Measurements from ENCODE around the gene AGBL1.

Gene AGBL1

GRCh38 chr15:86830304-86830703 is 750.6 kb downstream of the AGBL1 start:
- H3K4me3 ChIP-seq (ENCODE audit: low read depth, low read length), result no peak overlapping the region
- TF ChIP-seq, protein P1, sequence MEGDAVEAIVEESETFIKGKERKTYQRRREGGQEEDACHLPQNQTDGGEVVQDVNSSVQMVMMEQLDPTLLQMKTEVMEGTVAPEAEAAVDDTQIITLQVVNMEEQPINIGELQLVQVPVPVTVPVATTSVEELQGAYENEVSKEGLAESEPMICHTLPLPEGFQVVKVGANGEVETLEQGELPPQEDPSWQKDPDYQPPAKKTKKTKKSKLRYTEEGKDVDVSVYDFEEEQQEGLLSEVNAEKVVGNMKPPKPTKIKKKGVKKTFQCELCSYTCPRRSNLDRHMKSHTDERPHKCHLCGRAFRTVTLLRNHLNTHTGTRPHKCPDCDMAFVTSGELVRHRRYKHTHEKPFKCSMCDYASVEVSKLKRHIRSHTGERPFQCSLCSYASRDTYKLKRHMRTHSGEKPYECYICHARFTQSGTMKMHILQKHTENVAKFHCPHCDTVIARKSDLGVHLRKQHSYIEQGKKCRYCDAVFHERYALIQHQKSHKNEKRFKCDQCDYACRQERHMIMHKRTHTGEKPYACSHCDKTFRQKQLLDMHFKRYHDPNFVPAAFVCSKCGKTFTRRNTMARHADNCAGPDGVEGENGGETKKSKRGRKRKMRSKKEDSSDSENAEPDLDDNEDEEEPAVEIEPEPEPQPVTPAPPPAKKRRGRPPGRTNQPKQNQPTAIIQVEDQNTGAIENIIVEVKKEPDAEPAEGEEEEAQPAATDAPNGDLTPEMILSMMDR (IDR thresholded peaks at IDR 0.05; ENCODE audit: control insufficient read depth, extremely low read depth, insufficient read depth), result no peak
- DNase-seq (ENCODE audit: low read depth), result no peak

- H3K4me3 ChIP-seq (ENCODE audit: low read depth, low read length), result no peak overlapping the region
- TF ChIP-seq, protein P1 (IDR thresholded peaks at IDR 0.05; ENCODE audit: control insufficient read depth, extremely low read depth, insufficient read depth), result no peak
- no peak for DNase-seq (ENCODE audit: low read depth)
Observed at GRCh38 chr15:86833595-86833994, 753.9 kb downstream of the AGBL1 start.

- no peak overlapping the region for H3K4me3 ChIP-seq (ENCODE audit: low read depth, low read length)
- DNase-seq (ENCODE audit: low read depth), result no peak
- TF ChIP-seq, protein P1 (IDR thresholded peaks at IDR 0.05; ENCODE audit: control insufficient read depth, extremely low read depth, insufficient read depth), result no peak
Observed at GRCh38 chr15:86834115-86834863, 754.6 kb downstream of the AGBL1 start.

DNA sequence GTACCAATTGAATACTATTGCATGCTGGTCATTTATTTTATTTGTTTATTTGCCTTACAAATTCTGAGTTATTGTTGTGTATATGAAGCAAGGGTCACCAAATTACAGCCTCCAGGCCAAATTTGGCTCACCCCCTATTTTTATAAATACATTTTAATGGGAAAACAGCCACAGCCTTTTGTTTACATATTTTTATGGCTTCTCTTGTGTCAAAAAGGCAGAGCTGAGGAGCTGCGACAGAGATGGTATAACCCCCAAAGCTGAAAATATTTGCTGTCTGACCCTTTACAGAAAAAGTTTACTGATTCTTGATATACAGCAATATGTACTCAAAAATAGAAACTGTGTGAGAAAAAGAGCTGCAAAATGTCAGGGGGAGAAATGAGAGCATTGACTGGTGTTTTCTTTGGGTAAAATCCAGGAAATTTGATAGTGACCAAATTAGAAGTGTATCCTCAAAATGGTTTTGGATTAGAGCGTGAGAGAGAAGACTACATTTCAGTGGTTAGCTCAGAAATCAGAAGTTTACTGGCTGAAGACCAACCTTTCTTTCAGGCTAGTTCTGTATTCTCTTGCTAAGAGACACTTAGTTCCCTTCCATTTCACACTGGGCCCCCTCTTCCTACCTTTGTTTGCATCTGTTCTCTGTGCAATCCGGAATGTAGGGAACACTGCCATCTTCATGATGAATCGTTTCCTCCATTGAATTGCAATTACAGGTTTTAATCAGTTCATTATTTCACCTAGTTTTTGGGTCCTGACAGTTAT is 757.8 kb downstream of the AGBL1 start:
- DNase-seq (ENCODE audit: low read depth), result no peak
- TF ChIP-seq, protein P1 (IDR thresholded peaks at IDR 0.05; ENCODE audit: control insufficient read depth, extremely low read depth, insufficient read depth), result no peak
- H3K4me3 ChIP-seq (ENCODE audit: low read depth, low read length), result no peak overlapping the region

GRCh38 chr15:86839502-86839901 is 759.8 kb downstream of the AGBL1 start:
- no peak for DNase-seq (ENCODE audit: low read depth)
- no peak overlapping the region for H3K4me3 ChIP-seq (ENCODE audit: low read depth, low read length)
- TF ChIP-seq, protein P1 (IDR thresholded peaks at IDR 0.05; ENCODE audit: control insufficient read depth, extremely low read depth, insufficient read depth), result no peak

DNA sequence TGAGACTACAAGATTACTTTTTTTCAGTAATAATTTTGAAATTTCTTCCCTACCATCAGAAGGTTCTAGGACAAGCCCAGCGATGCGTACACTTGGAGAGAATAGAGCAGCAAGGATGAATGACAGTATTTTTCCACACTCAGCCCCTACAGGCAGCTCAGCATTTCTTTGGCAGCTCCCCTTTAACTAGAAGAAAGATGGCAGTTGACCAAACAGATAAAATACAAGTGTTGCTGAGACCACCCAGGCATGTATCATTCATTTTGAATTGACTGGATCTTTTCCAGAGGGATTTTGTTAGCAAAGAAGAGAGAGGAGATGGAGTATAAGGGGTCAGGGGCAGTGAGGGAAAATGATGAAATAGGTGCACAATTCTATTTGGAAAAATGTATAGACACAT is 761.3 kb downstream of the AGBL1 start:
- no peak for DNase-seq (ENCODE audit: low read depth)
- no peak overlapping the region for H3K4me3 ChIP-seq (ENCODE audit: low read depth, low read length)
- TF ChIP-seq, protein P1 (IDR thresholded peaks at IDR 0.05; ENCODE audit: control insufficient read depth, extremely low read depth, insufficient read depth), result no peak

Data from LNCaP clone FGC (cell line).